PFSK-1 (cell line): ENCODE measurements around the gene CD82.

ENCODE experiments used
- FOXP2 ChIP-seq: optimal IDR thresholded peaks from 2 replicates; pipeline ENCODE3; 2011; ENCODE audit warnings: borderline replicate concordance, control low read depth, inconsistent platforms; ENCODE audit not compliant: insufficient read depth; ENCODE audit errors: extremely low read length, extremely low read depth
- POLR2AphosphoS5 ChIP-seq: IDR thresholded peaks from 2 replicates; pipeline ENCODE4 v1.6.1; 2012; ENCODE audit warnings: low read depth, mild to moderate bottlenecking, control low read depth, low read length, moderate library complexity
- SIN3A ChIP-seq: IDR thresholded peaks from 2 replicates; pipeline ENCODE4 v1.6.1; 2012; ENCODE audit warnings: mild to moderate bottlenecking, low read length, moderate library complexity, borderline replicate concordance; ENCODE audit not compliant: insufficient read depth
- TAF1 ChIP-seq: IDR thresholded peaks from 2 replicates; pipeline ENCODE4 v1.6.1; 2012; ENCODE audit warnings: low read length, control low read depth, borderline replicate concordance; ENCODE audit not compliant: insufficient read depth
- TF ChIP-seq, protein P1 (sequence below), 2 experiments: IDR thresholded peaks; 2 replicates each; pipeline versions ENCODE4 v1.6.1 to v1.8.0; 2011 to 2012; ENCODE audit warnings: low read depth in 2 of 2, low read length in 2 of 2, control low read depth in 1 of 2, inconsistent platforms in 1 of 2, mild to moderate bottlenecking in 1 of 2, moderate library complexity in 1 of 2; ENCODE audit not compliant: insufficient read depth in 1 of 2

CD82 gene

DNA sequence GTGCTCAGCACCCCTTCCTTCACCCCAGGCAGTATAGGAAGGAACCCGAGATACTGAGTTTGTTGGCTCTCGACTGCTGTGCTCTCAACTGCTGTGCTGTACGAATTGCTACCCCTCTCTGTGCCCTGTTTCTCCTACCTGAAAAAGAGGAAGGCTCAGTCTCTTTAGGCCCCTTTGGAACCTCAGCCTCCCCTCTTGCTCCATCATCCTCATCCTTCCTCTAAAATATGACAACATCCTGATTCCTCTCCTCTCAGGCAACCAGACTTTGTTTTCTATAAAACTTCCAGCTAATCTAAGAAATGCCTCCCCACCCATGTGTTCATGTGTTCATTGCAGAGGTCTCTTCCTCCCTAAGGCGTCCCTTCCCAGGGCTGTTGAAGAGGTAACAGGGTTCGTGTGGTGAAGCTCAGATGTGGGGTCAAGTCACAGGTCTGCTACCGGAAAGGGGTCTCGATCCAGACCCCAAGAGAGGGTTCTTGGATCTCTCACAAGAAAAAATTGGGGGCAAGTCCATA, 35.5 kb upstream of the CD82 start:
- TF ChIP-seq TAF1 (no peak), POLR2AphosphoS5 (no peak), SIN3A (no peak), FOXP2 (no peak)
- TF ChIP-seq, protein P1, sequence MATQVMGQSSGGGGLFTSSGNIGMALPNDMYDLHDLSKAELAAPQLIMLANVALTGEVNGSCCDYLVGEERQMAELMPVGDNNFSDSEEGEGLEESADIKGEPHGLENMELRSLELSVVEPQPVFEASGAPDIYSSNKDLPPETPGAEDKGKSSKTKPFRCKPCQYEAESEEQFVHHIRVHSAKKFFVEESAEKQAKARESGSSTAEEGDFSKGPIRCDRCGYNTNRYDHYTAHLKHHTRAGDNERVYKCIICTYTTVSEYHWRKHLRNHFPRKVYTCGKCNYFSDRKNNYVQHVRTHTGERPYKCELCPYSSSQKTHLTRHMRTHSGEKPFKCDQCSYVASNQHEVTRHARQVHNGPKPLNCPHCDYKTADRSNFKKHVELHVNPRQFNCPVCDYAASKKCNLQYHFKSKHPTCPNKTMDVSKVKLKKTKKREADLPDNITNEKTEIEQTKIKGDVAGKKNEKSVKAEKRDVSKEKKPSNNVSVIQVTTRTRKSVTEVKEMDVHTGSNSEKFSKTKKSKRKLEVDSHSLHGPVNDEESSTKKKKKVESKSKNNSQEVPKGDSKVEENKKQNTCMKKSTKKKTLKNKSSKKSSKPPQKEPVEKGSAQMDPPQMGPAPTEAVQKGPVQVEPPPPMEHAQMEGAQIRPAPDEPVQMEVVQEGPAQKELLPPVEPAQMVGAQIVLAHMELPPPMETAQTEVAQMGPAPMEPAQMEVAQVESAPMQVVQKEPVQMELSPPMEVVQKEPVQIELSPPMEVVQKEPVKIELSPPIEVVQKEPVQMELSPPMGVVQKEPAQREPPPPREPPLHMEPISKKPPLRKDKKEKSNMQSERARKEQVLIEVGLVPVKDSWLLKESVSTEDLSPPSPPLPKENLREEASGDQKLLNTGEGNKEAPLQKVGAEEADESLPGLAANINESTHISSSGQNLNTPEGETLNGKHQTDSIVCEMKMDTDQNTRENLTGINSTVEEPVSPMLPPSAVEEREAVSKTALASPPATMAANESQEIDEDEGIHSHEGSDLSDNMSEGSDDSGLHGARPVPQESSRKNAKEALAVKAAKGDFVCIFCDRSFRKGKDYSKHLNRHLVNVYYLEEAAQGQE (IDR thresholded peaks at IDR 0.05; ENCODE audit: insufficient read depth in 1 of 2, low read depth in 2 of 2, low read length in 2 of 2), result no peak

DNA sequence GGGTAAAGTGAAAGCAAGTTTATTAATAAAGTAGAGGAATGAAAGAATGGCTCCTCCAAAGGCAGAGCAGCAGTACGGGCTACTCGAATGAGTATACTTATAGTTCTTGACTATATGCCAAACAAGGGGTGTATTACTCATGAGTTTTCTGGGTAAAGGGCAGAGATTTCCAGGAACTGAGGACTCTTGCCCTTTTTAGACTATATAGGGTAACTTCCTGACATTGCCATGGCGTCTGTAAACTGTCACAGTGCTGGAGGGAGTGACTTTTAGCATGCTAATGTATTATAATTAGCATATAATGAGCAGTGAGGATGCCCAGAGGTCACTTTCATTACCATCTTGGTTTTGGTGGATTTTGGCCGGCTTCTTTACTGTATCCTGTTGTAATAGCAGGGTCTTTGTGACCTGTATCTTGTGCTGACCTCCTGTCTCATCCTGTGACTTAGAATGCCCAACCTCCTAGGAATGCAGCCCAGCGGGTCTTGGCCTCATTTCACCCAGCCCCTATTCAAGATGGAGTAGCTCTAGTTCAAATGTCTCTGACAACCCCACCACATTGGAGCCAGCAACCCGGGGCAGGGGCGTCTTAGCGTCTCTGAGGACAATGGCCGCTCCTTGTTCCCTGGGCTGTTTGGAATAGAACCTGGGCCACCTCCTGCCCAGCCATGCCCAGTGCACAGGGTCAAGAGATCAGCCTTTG, 34.9 kb upstream of the CD82 start:
- TF ChIP-seq FOXP2, result no peak
- TF ChIP-seq POLR2AphosphoS5, result no peak
- no peak for TF ChIP-seq TAF1
- TF ChIP-seq, protein P1 (IDR thresholded peaks at IDR 0.05; ENCODE audit: insufficient read depth in 1 of 2, low read depth in 2 of 2, low read length in 2 of 2), result no peak
- no peak for TF ChIP-seq SIN3A

DNA sequence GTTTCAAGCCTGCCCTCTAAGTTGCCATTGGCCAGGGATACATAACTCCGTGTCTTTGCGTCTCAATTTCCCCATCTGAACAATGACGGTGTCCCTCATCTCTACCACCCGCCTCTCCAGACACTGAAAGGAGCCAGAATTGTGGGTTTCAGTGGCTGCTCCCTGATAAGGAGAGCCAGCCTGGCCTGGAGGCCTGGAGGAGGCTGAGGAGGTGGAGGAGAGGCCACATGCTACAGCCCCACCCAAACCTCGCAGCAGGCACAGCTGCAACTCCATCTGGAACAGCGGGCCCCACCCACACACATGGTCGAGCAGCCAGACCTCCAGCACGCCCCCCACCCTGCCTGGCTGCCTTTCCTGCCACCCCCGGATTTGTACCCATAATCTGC, 34.4 kb upstream of the CD82 start:
- TF ChIP-seq FOXP2 (no peak), TAF1 (no peak), SIN3A (no peak), POLR2AphosphoS5 (no peak)
- TF ChIP-seq, protein P1 (IDR thresholded peaks at IDR 0.05; ENCODE audit: insufficient read depth in 1 of 2, low read depth in 2 of 2, low read length in 2 of 2), result no peak

DNA sequence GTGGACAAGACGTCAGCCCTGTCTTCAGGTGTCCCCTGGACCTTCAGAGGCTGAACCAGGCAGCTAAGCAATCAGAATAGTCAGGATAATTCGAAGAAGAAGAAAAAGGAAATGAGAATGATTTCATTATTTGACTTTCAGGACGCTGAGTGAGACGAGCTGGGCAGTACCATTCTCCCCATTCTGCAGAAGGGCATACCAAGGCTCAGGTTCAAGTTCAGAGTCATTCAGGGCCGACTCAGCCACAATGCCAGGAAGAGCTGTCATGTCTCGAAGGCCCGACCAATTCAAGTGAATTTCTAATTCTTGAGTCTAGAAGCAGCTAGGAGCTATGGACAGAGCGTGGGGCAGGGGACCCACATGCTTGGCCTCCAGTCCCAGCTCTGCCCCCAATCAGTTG, 33.8 kb upstream of the CD82 start:
- no peak for TF ChIP-seq SIN3A
- TF ChIP-seq, protein P1 (IDR thresholded peaks at IDR 0.05; ENCODE audit: insufficient read depth in 1 of 2, low read depth in 2 of 2, low read length in 2 of 2), result no peak
- TF ChIP-seq POLR2AphosphoS5, result no peak
- TF ChIP-seq FOXP2, result no peak
- TF ChIP-seq TAF1, result no peak

DNA sequence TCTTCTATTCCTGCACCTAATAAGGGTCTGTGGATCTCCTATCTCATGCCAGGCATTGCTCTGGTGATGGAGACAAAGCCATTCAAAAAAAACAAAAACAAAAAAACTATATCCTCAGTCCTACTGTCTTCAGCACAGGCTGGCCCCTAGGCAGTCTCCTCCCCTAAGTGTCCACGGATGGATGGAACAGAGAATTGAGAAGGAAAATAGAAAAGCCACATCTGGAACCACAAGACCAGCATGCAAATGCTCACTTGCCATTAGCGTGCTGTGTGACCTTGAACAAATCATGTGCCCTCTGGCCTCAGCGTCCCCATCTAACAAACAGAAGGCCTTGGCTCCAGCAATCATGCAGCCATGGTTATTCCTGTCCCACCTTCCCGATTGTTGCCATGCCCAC, 32.7 kb upstream of the CD82 start:
- TF ChIP-seq FOXP2 (no peak), POLR2AphosphoS5 (no peak), TAF1 (no peak), SIN3A (no peak)
- TF ChIP-seq, protein P1 (IDR thresholded peaks at IDR 0.05; ENCODE audit: insufficient read depth in 1 of 2, low read depth in 2 of 2, low read length in 2 of 2), result no peak
